ENCODE measurements around the gene SHISA6. TPM values are rescaled to one million over a fixed set of nuclear protein-coding genes. Genes with fewer than 3 reads are reported as not detected.

The SHISA6 gene
- total RNA-seq, 1 donor from 2014 or later = not detected

- H3K27ac ChIP-seq (ENCODE audit: low read depth, low read length) = no peak overlapping the region
- H3K27me3 ChIP-seq (ENCODE audit: insufficient read depth, low read length) = no peaks in the 10 kb centered on the region
- H3K9ac ChIP-seq (ENCODE audit: low read length) = no peak overlapping the region
- H3K36me3 ChIP-seq (ENCODE audit: insufficient read depth, low read length) = no peaks in the 10 kb centered on the region
- H2AFZ ChIP-seq (ENCODE audit: low read depth, low read length) = no peak overlapping the region
- no peaks in the 10 kb centered on the region for H4K20me1 ChIP-seq (ENCODE audit: insufficient read depth, low read length)
- H3K27me3 Mint-ChIP-seq (ENCODE audit: low read depth, unreplicated experiment) = no peaks in the 10 kb centered on the region
- FAIRE-seq (no peak), DNase-seq (ENCODE audit: low read depth) (no peak)
- no peak overlapping the region for H3K4me3 ChIP-seq (ENCODE audit: insufficient read depth, low read depth, low read length)
- peaks cover 7% of the 10 kb centered on the region for H3K9me3 ChIP-seq (ENCODE audit: insufficient read depth, low read depth, low read length)
- no peaks in the 10 kb centered on the region for H3K4me1 ChIP-seq (ENCODE audit: insufficient read depth, low read length)
- TF ChIP-seq CTCF (IDR thresholded peaks at IDR 0.05; ENCODE audit: insufficient read depth, low read depth, low read length) (no peak), EZH2 (IDR thresholded peaks at IDR 0.05; ENCODE audit: insufficient read depth, low read length) (no peak)
- H3K27ac Mint-ChIP-seq (ENCODE audit: unreplicated experiment) = no peak overlapping the region
- H3K79me2 ChIP-seq (ENCODE audit: insufficient read depth, low read length) = no peaks in the 10 kb centered on the region
- peaks cover 4% of the 10 kb centered on the region for H3K9me3 Mint-ChIP-seq (ENCODE audit: unreplicated experiment)
- no peaks in the 10 kb centered on the region for H3K4me1 Mint-ChIP-seq (ENCODE audit: low read depth, unreplicated experiment)
- H3K36me3 Mint-ChIP-seq (ENCODE audit: low read depth, unreplicated experiment) = no peaks in the 10 kb centered on the region
- H3K4me3 Mint-ChIP-seq (ENCODE audit: unreplicated experiment) = no peak overlapping the region
- no peak overlapping the region for H3K4me2 ChIP-seq (ENCODE audit: low read length)
Observed at GRCh38 chr17:11514565-11514964, 273.6 kb downstream of the SHISA6 start.

- Histone ChIP-seq H4K20me1 (ENCODE audit: insufficient read depth, low read length) (no peaks in the 10 kb centered on the region), H2AFZ (ENCODE audit: low read depth, low read length) (no peak overlapping the region), H3K4me3 (ENCODE audit: insufficient read depth, low read depth, low read length) (no peak overlapping the region), H3K36me3 (ENCODE audit: insufficient read depth, low read length) (no peaks in the 10 kb centered on the region), H3K27ac (ENCODE audit: low read depth, low read length) (no peak overlapping the region), H3K79me2 (ENCODE audit: insufficient read depth, low read length) (no peaks in the 10 kb centered on the region), H3K4me2 (ENCODE audit: low read length) (no peak overlapping the region), H3K9me3 (ENCODE audit: insufficient read depth, low read depth, low read length) (peaks cover 7% of the 10 kb centered on the region), H3K9ac (ENCODE audit: low read length) (no peak overlapping the region), H3K27me3 (ENCODE audit: insufficient read depth, low read length) (no peaks in the 10 kb centered on the region), H3K4me1 (ENCODE audit: insufficient read depth, low read length) (no peaks in the 10 kb centered on the region)
- TF ChIP-seq CTCF (IDR thresholded peaks at IDR 0.05; ENCODE audit: insufficient read depth, low read depth, low read length) = no peak
- no peak for TF ChIP-seq EZH2 (IDR thresholded peaks at IDR 0.05; ENCODE audit: insufficient read depth, low read length)
- no peak for DNase-seq (ENCODE audit: low read depth)
- Mint-ChIP-seq H3K36me3 (ENCODE audit: low read depth, unreplicated experiment) (no peaks in the 10 kb centered on the region), H3K27ac (ENCODE audit: unreplicated experiment) (no peak overlapping the region), H3K9me3 (ENCODE audit: unreplicated experiment) (peaks cover 4% of the 10 kb centered on the region), H3K4me3 (ENCODE audit: unreplicated experiment) (no peak overlapping the region), H3K27me3 (ENCODE audit: low read depth, unreplicated experiment) (no peaks in the 10 kb centered on the region), H3K4me1 (ENCODE audit: low read depth, unreplicated experiment) (no peaks in the 10 kb centered on the region)
- FAIRE-seq = no peak
Observed at GRCh38 chr17:11514981-11515680, 274.1 kb downstream of the SHISA6 start.

GRCh38 chr17:11515901-11516300, 274.9 kb downstream of the SHISA6 start:
- Histone ChIP-seq H3K4me1 (ENCODE audit: insufficient read depth, low read length) (no peaks in the 10 kb centered on the region), H3K27me3 (ENCODE audit: insufficient read depth, low read length) (no peaks in the 10 kb centered on the region), H3K79me2 (ENCODE audit: insufficient read depth, low read length) (no peaks in the 10 kb centered on the region), H3K36me3 (ENCODE audit: insufficient read depth, low read length) (no peaks in the 10 kb centered on the region), H3K4me2 (ENCODE audit: low read length) (no peak overlapping the region), H3K9me3 (ENCODE audit: insufficient read depth, low read depth, low read length) (peaks cover 7% of the 10 kb centered on the region), H3K9ac (ENCODE audit: low read length) (no peak overlapping the region), H3K4me3 (ENCODE audit: insufficient read depth, low read depth, low read length) (no peak overlapping the region), H2AFZ (ENCODE audit: low read depth, low read length) (no peak overlapping the region), H4K20me1 (ENCODE audit: insufficient read depth, low read length) (no peaks in the 10 kb centered on the region), H3K27ac (ENCODE audit: low read depth, low read length) (no peak overlapping the region)
- no peaks in the 10 kb centered on the region for H3K36me3 Mint-ChIP-seq (ENCODE audit: low read depth, unreplicated experiment)
- no peak overlapping the region for H3K4me3 Mint-ChIP-seq (ENCODE audit: unreplicated experiment)
- FAIRE-seq (no peak), DNase-seq (ENCODE audit: low read depth) (no peak)
- H3K27me3 Mint-ChIP-seq (ENCODE audit: low read depth, unreplicated experiment) = no peaks in the 10 kb centered on the region
- no peaks in the 10 kb centered on the region for H3K4me1 Mint-ChIP-seq (ENCODE audit: low read depth, unreplicated experiment)
- TF ChIP-seq EZH2 (IDR thresholded peaks at IDR 0.05; ENCODE audit: insufficient read depth, low read length) (no peak), CTCF (IDR thresholded peaks at IDR 0.05; ENCODE audit: insufficient read depth, low read depth, low read length) (no peak)
- peaks cover 4% of the 10 kb centered on the region for H3K9me3 Mint-ChIP-seq (ENCODE audit: unreplicated experiment)
- H3K27ac Mint-ChIP-seq (ENCODE audit: unreplicated experiment) = no peak overlapping the region

Data from astrocyte (in vitro differentiated cells and primary cell).